ENCODE data around the gene TEX14.
"Not testable (repeated sequence)": the region's sequence is repeated elsewhere in the genome, so short reads cannot be mapped to it uniquely, and the experiment has no call there.

Gene TEX14

GRCh38 chr17:58597371-58597770, 94.5 kb downstream of the TEX14 start:
- no peak for DNase-seq

GRCh38 chr17:58595194-58595792, 96.6 kb downstream of the TEX14 start:
- no peak for DNase-seq

- no peak for DNase-seq
Observed at GRCh38 chr17:58593123-58593522, 98.7 kb downstream of the TEX14 start.

- no peak for DNase-seq
Observed at GRCh38 chr17:58591455-58591854, 100.4 kb downstream of the TEX14 start.

GRCh38 chr17:58590377-58590776, 101.5 kb downstream of the TEX14 start:
- no peak for DNase-seq

GRCh38 chr17:58587713-58588117, 104.1 kb downstream of the TEX14 start:
- peak; percentile 56 for DNase-seq

GRCh38 chr17:58586009-58586644, 105.7 kb downstream of the TEX14 start:
- DNase-seq: no peak

- DNase-seq: no peak
Observed at GRCh38 chr17:58585554-58585953, 106.3 kb downstream of the TEX14 start.

- DNase-seq: no peak
Observed at GRCh38 chr17:58583486-58583885, 108.4 kb downstream of the TEX14 start.

GRCh38 chr17:58582718-58583117, 109.1 kb downstream of the TEX14 start:
- not testable (repeated sequence) for DNase-seq

GRCh38 chr17:58580671-58581070, 111.2 kb downstream of the TEX14 start:
- DNase-seq: no peak

GRCh38 chr17:58577696-58578095, 114.1 kb downstream of the TEX14 start:
- DNase-seq: no peak

GRCh38 chr17:58576679-58577367, 115.0 kb downstream of the TEX14 start:
- DNase-seq: no peak

- no peak for DNase-seq
Observed at GRCh38 chr17:58575511-58575910, 116.3 kb downstream of the TEX14 start.

- DNase-seq: no peak
Observed at GRCh38 chr17:58574025-58574424, 117.8 kb downstream of the TEX14 start.

GRCh38 chr17:58572846-58573245, 119.0 kb downstream of the TEX14 start:
- DNase-seq: no peak

GRCh38 chr17:58570758-58571157, 121.1 kb downstream of the TEX14 start:
- DNase-seq: no peak

- DNase-seq: no peak
Observed at GRCh38 chr17:58569196-58569595, 122.6 kb downstream of the TEX14 start.

GRCh38 chr17:58568044-58568799, 123.6 kb downstream of the TEX14 start:
- DNase-seq: no peak

GRCh38 chr17:58565389-58566311, 126.2 kb downstream of the TEX14 start:
- no peak for DNase-seq

- DNase-seq: no peak
Observed at GRCh38 chr17:58564971-58565370, 126.9 kb downstream of the TEX14 start.

GRCh38 chr17:58564243-58564642, 127.6 kb downstream of the TEX14 start:
- DNase-seq: no peak
